ENCODE results near the gene IGSF23. TPM values are rescaled to one million over a fixed set of nuclear protein-coding genes. Genes with fewer than 3 reads are reported as not detected.

The IGSF23 gene
- polyA plus RNA-seq (ENCODE audit: insufficient read length in 4 of 4) = 1 to 10 TPM in 3 of 4 donors, under 1 TPM in 1; 0.55 to 1.7 (median 1.0) TPM

- DNase-seq (ENCODE audit: low read depth in 4 of 4, low spot score in 3 of 4) = no peak
Measured at GRCh38 chr19:44613295-44614178, at the start of gene IGSF23. TSS of gene IGSF23 (plus strand) at chr19:44613563. CDS start at chr19:44613646, 83 bp downstream.

- no peak for DNase-seq (ENCODE audit: low read depth in 4 of 4, low spot score in 3 of 4)
Measured at GRCh38 chr19:44566984-44567383, 46.4 kb upstream of the IGSF23 start.

DNA sequence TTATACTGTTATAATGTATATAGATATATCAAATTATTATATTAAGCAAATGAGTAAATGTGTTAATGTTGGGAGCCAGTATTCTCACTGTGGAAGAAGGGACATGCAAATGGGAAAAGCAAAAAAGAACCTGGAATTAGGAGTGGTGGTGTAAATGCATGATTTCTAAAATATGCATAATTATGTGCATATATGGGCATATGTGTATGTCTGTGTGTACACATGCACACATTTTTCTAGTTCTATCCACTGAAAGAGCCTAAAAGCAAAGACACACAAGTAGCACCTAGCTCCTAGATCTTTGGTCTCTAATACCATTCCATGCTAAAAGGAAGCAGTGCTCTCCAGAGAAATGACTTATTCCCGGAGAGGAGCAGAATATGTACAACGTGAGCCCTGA, 45.6 kb upstream of the IGSF23 start:
- DNase-seq (ENCODE audit: low read depth in 4 of 4, low spot score in 3 of 4) = no peak

DNA sequence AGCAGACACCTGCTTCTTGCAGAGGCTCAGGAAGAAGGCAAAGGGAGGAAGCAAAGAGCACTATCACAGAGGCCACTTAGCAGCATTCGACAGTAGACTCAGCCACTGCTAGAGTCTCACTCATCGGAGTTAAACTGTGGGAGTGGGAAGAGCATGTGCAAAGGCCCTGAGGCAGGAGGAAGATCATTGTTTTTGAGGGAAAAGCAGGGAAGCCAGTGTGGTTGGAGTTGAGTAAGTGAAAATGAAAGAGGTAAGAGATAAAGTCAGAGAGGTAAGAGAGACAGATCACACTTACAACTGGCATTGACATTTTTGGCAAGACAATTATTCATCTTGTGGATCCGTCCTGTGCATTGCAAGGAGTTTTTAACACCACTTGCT, 42.8 kb upstream of the IGSF23 start:
- DNase-seq (ENCODE audit: low read depth in 4 of 4, low spot score in 3 of 4) = no peak

DNA sequence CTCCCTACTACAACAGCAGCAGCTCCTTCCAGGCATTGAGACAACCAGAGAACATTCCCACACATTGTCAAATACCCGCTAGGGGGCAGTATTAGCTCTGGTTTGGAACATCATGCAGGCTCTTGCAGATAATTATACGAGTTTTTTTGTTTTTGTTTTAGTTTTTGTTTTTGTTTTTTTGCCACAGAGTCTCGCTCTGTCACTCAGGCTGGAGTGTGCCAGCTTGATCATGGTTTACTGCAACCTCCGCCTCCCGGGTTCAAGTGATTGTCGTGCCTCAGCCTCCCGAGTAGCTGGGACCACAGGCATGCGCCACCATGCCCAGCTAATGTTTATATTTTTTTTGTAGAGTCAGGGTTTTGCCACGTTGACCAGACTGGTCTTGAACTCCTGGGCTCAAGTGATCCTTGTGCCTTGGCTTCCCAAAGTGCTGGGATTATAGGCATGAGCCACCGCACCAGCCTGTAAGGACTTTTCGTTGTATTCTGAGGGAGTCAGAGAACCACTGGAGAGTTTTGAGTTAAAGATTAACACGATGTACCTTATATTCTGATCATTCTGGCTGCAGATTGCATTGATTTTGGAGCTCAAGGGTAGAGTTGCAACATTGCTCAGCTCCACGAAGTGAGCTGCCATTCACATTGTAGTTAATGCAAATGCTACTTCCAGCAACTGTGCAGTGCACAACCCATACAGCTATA, 42.2 kb upstream of the IGSF23 start:
- DNase-seq (ENCODE audit: low read depth in 4 of 4, low spot score in 3 of 4) = peak; percentile 78 to 83 (median 80)

DNA sequence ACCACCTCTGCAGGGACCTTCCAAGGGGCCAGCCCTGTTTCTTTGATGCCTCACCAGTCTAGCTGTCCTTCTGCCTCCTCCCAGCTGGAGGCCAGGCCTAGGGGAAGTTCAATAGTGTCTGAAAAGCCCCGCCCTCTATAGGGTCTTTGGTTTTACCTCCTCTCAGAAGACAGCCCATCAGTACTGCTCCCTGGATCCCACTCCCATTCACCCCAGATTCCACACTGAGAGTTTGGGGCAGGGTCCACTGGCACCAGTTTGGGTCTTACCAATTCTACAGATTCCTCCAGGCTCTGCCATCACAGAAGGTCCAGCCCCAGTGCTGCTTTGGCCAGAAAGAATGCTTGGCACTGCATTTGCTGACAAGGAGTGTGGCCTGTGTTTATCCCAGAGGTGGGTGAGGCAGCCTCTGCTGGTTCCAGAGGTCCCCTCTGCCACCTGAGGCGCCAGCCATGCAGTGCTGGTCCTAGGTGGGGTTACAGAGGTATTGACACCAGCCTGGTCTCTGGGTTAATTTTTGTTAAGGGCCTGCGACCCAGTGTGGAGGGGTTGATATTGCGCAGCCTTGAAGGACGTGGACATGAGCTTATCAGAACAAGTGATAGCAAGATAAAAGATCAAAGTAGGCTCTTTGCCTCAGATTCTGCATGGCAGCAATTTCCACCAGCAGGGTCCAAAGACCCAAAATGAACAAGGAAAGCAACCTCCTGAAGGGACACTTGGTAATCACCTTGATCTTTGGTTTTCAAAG, 41.4 kb upstream of the IGSF23 start:
- DNase-seq (ENCODE audit: low read depth in 4 of 4, low spot score in 3 of 4) = no peak

DNA sequence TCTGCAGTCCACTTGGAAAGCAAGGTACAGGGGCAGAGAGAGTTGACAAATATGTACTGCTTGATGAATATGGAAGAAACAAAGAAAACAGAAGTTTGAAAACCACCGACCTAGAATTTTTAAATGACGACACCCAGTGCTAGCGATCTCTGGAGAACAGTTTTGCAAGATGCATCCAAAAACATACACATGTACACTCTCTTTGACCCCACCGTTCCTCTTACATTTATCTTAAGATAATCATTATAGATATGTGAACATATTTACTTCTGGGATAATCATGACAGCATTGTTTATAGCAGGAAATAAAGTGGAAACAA, 40.8 kb upstream of the IGSF23 start:
- DNase-seq (ENCODE audit: low read depth in 4 of 4, low spot score in 3 of 4) = no peak

GRCh38 chr19:44573183-44573582, 40.2 kb upstream of the IGSF23 start:
- no peak for DNase-seq (ENCODE audit: low read depth in 4 of 4, low spot score in 3 of 4)

DNA sequence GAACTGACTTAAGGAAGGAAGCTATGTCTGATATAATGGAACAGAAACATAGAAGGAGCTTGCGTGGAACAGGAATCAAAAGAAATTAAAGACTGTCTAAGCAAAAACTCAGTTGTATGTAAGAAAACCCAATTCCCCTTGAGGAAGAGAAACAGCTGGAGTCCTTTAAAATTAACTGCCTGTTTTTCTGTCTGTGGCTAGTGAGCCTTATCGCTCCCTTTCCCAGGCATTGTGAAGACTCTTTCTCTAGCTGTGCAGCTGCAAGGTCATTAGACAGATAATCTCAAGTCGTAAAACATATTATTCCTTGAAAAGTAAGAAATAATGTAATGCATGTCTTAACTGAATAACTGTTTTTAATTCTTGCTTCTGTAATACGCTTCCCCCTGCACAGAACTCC, 39.7 kb upstream of the IGSF23 start:
- peak in 3 of 4 donors; percentile 43 to 53 (median 47) for DNase-seq (ENCODE audit: low read depth in 4 of 4, low spot score in 3 of 4)

DNA sequence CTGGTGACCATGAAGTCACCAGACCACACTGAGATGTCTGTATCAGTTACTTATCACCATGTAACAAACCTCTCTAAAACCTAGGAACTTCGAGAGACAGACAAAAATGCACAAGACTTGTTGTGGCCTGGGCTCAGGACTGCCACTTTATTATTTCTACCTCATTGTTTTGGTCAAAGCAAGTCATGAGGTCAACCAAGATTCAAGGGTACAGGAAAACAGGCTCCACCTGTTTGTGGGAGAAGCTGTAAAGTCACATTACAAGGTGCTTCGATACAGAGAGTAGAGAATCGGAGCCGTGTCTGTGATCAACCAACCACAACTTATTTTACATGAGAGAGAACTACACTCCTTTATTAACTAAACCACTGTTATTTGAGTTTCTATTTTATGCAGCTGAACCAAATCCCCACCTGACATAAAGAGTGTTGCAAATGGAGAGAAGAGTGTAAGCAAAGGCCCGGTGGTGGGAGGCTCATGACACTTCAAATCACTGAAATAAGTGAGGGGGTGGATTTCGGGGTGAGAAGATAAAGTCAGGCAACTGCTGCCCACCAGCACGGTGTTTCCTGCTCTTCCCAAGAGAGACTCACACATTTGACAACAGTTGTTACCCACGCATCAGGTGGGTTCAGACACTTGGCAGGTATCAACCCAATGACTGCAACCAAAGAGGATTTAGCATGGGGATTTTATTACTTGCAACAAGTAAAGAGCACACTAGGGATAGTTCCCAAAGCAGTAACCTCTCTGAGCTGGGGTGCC, 39.0 kb upstream of the IGSF23 start:
- DNase-seq (ENCODE audit: low read depth in 4 of 4, low spot score in 3 of 4) = no peak

DNA sequence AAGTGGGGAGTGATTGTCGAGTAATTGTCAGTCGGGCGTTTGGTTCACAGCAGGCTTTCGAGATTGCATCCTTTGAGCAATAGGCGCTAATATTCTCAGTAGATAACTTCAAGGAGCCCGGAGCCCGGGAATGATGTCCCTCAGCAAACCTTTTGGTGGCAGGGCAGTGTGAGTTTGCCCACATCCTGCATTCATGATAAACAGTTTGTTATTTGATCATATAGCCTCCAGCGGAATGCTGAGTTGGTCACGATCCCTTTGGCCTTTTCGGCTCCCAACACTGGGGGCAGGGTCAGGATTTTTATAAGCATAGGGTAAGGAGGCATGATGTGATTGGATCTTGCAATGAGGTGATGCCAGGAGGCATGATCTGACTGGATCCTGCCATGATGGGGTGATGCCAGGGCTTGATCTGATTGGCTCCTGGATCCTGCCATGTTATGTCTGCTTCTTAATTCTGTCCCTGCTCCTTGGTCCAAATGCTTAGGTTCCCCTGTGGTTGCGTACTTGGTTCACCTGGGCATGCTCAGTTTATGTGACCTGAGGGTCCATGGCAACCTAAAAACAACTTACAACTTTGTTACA, 38.2 kb upstream of the IGSF23 start:
- no peak for DNase-seq (ENCODE audit: low read depth in 4 of 4, low spot score in 3 of 4)

DNA sequence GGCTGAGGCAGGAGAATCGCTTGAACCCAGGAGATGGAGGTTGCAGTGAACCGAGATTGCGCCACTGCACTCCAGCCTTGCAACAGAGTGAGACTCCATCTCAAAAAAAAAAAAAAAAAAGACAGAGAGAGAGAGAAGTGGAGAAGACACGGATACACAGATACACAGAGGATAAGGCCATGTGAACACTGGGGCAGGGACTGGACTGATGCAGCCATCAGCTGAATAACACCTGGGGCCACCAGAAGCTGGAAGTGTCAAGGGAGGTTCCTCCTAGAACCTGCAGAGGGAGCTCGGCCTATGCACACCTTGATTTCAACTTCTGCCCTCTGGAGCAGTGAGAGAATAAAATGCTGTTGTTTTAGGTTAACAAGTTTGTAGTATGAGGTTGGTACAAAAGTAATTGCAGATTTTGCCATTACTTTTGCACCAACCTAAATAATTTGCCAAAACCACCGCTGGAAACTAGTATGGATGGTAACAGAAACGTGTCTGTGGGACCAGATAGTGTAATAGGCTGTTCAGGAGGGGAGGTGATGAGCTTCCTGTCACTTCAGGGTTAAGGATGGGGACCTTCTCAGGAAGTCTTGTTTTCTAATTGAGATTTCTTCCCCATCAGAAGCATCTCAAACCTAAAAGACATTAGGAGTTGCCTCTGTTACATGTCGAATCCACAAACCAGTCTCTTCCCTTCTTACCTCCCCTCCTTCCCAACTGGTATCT, 36.4 kb upstream of the IGSF23 start:
- no peak for DNase-seq (ENCODE audit: low read depth in 4 of 4, low spot score in 3 of 4)

GRCh38 chr19:44577566-44577874, 35.8 kb upstream of the IGSF23 start:
- DNase-seq (ENCODE audit: low read depth in 4 of 4, low spot score in 3 of 4) = no peak

DNA sequence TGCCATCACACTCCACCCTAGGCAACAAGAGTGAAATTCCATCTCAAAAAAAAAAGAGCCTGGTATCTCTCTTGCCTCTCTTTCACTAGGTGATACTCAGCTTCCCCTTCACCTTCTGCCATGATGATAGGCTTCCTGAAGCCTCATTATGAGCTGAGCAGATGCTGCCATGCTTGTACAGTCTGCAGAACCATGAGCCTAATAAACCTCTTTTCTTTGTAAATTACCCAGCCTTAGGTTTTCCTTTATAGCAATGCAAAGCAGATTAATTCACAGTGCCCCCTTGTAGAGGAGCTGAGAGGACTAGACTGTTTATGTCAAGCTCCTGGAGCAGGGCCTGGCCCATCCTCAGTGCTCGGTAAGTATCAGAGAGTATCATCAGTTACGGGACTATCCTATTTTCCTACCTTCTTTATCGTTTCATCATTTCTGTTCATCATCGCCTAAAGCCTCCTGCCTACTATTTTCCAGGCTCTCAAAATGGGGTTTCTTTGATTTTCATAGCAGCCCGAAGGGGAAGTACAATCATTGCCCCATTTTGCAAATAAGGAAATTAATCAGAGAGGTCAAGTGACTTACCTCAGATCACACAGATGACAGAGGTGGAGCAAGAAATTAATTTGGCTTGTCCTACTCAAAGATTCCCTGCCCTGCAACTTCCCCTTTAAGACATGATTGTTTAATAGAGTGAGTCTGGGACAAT, 33.5 kb upstream of the IGSF23 start:
- no peak for DNase-seq (ENCODE audit: low read depth in 4 of 4, low spot score in 3 of 4)

- DNase-seq (ENCODE audit: low read depth in 4 of 4, low spot score in 3 of 4) = no peak
Measured at GRCh38 chr19:44580366-44580895, 32.9 kb upstream of the IGSF23 start.

DNA sequence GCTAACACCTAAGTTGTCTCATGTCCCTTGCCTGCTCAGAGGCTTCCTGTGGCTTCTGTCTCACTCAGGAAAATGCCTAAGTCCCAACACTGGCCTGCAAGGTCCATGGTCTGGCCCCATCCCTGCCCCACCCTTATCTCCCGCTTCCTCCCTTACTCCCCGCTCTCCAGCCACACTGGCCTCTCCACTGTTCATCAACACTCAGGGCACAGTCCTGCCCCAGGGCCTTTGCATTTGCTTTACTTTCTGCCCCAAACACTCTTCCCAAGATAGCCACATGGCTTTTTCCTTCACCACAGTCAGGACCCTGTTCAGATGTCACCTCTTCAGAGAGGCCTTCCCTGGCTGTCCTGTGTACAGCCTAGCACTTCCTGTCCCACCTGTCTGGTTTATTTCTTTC, 32.1 kb upstream of the IGSF23 start:
- DNase-seq (ENCODE audit: low read depth in 4 of 4, low spot score in 3 of 4) = no peak

- no peak for DNase-seq (ENCODE audit: low read depth in 4 of 4, low spot score in 3 of 4)
Measured at GRCh38 chr19:44582581-44583265, 30.6 kb upstream of the IGSF23 start.

Measured in right renal pelvis (tissue), 4 donors.